PC-9 (cell line): Measurements from ENCODE around the gene GALK1.

Experiments used
- EZH2 ChIP-seq: fragments of 200-600 bp; sonication (generic); IDR thresholded peaks from 2 replicates; pipeline ENCODE4 v1.8.0; 2017; ENCODE audit warnings: antibody characterized with exemption, low read depth
- TF ChIP-seq, protein P1 (sequence below): fragments of 200-600 bp; sonication (generic); conservative IDR thresholded peaks from 2 replicates; pipeline ENCODE4 v1.6.1; 2017; ENCODE audit warnings: mixed run types, antibody characterized with exemption, mild to moderate bottlenecking, moderate library complexity

DNA sequence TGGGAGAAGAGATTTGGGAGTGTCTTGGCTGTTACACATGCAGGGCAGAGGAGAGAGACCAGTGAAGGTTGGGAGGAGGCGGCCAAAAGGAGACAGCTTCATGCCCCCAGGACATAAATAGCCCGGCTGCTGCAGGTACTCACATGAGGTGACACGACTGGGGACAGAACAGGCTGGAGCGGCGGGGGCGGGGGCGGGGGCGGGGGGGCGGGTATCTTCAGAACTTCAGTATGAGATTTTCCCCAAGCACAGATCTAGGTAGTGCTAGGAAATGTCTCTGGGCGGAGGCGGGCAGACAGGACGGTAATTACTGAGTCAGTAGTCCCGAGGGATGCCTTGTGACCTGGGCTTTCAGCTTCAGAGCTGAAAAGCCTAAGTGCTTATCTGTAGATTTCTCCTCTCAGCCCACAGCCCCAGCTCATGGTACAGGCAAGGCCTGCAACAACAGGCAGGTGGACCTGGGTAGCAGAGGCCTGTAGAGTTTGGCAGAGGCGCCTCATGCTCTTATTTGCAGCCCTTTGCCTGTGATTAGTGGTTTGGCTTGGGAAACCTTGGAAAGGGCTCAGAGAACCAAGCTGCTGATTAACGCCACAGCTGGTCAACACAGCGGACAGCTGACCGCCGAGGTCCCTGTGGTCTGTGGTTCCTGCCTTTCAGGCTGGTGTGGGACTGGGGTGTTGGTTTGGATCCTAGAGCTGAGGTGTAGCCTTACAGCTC, 44.1 kb upstream of the GALK1 start:
- TF ChIP-seq, protein P1, sequence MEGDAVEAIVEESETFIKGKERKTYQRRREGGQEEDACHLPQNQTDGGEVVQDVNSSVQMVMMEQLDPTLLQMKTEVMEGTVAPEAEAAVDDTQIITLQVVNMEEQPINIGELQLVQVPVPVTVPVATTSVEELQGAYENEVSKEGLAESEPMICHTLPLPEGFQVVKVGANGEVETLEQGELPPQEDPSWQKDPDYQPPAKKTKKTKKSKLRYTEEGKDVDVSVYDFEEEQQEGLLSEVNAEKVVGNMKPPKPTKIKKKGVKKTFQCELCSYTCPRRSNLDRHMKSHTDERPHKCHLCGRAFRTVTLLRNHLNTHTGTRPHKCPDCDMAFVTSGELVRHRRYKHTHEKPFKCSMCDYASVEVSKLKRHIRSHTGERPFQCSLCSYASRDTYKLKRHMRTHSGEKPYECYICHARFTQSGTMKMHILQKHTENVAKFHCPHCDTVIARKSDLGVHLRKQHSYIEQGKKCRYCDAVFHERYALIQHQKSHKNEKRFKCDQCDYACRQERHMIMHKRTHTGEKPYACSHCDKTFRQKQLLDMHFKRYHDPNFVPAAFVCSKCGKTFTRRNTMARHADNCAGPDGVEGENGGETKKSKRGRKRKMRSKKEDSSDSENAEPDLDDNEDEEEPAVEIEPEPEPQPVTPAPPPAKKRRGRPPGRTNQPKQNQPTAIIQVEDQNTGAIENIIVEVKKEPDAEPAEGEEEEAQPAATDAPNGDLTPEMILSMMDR: no peak
- no peak for TF ChIP-seq EZH2
